CD4-positive, alpha-beta T cell (primary cell): Measurements from ENCODE around the gene DDX1. TPM values are rescaled to one million over a fixed set of nuclear protein-coding genes. Genes with fewer than 3 reads are reported as not detected.

Experiments used
- ATAC-seq: fragments of 200-7000 bp; cut with Tn5 transposase; one replicate; pipeline ENCODE4 v1.10.0; 2022; ENCODE audit warnings: mild to moderate bottlenecking; ENCODE audit not compliant: poor library complexity
- CTCF ChIA-PET: fragments of 350-600 bp; sonication (Branson Sonifier 250); formaldehyde crosslinking; loops from one replicate; lab custom pipeline; 2021; ENCODE audit warnings: antibody characterized with exemption, inconsistent platforms; lab: Charles Lee
- POLR2A ChIA-PET: fragments of 350-600 bp; sonication (Branson Sonifier 250); formaldehyde crosslinking; loops from one replicate; lab custom pipeline; 2021; ENCODE audit warnings: antibody characterized with exemption, inconsistent platforms; lab: Charles Lee
- DNase-seq, 14 experiments: peaks; one replicate each; pipeline ENCODE4 v3.0.0-alpha.2; 2013 to 2020; ENCODE audit warnings: mixed read lengths in 2 of 14
- H3K27ac ChIP-seq, 2 donors: one replicate each; pipeline versions ENCODE4 v1.5.1 to v1.7.0; 2013; ENCODE audit warnings: low read length in 2 of 2, low read depth in 1 of 2, mild to moderate bottlenecking in 1 of 2
- H3K27me3 ChIP-seq, 2 experiments: 1 replicate in 1 of 2; 2 replicates in 1 of 2; pipeline versions ENCODE4 v1.6.1 to v1.7.0; 2013; ENCODE audit warnings: low read length in 2 of 2, control low read depth in 1 of 2, mild to moderate bottlenecking in 1 of 2, moderate library complexity in 1 of 2; ENCODE audit not compliant: insufficient read depth in 2 of 2, control insufficient read depth in 1 of 2
- H3K36me3 ChIP-seq: one replicate; pipeline ENCODE4 v1.6.1; 2013; ENCODE audit warnings: low read length, control low read depth; ENCODE audit not compliant: insufficient read depth
- H3K4me1 ChIP-seq: one replicate; pipeline ENCODE4 v1.6.1; 2013; ENCODE audit warnings: low read length, control low read depth; ENCODE audit not compliant: insufficient read depth
- H3K4me3 ChIP-seq: one replicate; pipeline ENCODE4 v1.5.1; 2013; ENCODE audit warnings: mild to moderate bottlenecking, low read length, moderate library complexity
- H3K9me3 ChIP-seq, 2 experiments: 1 replicate in 1 of 2; 2 replicates in 1 of 2; pipeline versions ENCODE4 v1.6.1 to v1.7.0; 2013; ENCODE audit warnings: low read length in 2 of 2, mild to moderate bottlenecking in 2 of 2, control low read depth in 1 of 2, moderate library complexity in 1 of 2; ENCODE audit not compliant: control insufficient read depth in 1 of 2, insufficient read depth in 1 of 2
- H3K27ac Mint-ChIP-seq: one replicate; pipeline ENCODE4 v1.8.0; 2020; ENCODE audit warnings: mixed read lengths
- H3K27me3 Mint-ChIP-seq: one replicate; pipeline ENCODE4 v1.8.0; 2021; ENCODE audit warnings: mixed read lengths
- H3K36me3 Mint-ChIP-seq: one replicate; pipeline ENCODE4 v1.8.0; 2021; ENCODE audit warnings: low read depth, mixed read lengths
- H3K4me1 Mint-ChIP-seq: one replicate; pipeline ENCODE4 v1.8.0; 2021; ENCODE audit warnings: low read depth, mixed read lengths
- H3K4me3 Mint-ChIP-seq: one replicate; pipeline ENCODE4 v1.8.0; 2020; ENCODE audit warnings: mild to moderate bottlenecking, mixed read lengths
- H3K9me3 Mint-ChIP-seq: one replicate; pipeline ENCODE4 v1.8.0; 2020; ENCODE audit warnings: mixed read lengths
- CTCF ChIP-seq: fragments of 200-600 bp; IDR thresholded peaks from one replicate; pipeline ENCODE4 v1.8.0; 2022; ENCODE audit warnings: antibody characterized with exemption, mild to moderate bottlenecking
- intact Hi-C, 2 experiments: fragments of 100-400 bp; cut with DNase I in 1 of 2; cut with micrococcal nuclease in 1 of 2; formaldehyde crosslinking; loops; one replicate each; pipeline versions ENCODE4 v1.15.1 to v1.9.0; 2023 to 2025; cut with DNase I, micrococcal nuclease
- total RNA-seq, 174 experiments: library from RNA in 2 of 174; stranded (reverse) in 2 of 174; gene quantifications; one replicate each; pipeline ENCODE4 v1.2.3 and lab custom pipeline; 2021 to 2026

Gene DDX1
- total RNA-seq, 2 experiments from 2014 or later, result 48.8 to 50.1 TPM

DNA sequence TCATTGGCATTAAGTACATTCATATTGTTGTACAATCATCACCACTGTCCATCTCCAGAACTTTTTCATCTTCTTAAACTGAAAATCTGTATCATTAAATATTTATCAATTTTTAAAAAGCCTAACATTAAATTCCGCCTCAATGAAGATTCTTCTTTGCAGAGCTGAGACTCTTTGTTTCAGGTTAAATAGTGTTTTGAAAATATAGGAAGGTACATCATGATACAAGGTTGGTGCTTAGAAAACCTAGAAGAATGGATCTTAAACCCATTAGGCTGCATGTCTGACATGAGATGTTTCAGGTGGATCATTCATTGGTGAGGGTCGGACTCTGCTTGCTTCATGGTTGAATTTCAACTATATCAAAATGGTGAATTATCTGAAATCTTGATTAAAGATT, 30.5 kb downstream of the DDX1 start:
- no peak for TF ChIP-seq CTCF
- ChIA-PET POLR2A (no interaction called here), CTCF (interaction anchor here (1.0 kb wide), 1 partner anchor 28 kb away, joined by 3 read pairs; no protein-coding TSS in a partner anchor)
- H3K36me3 ChIP-seq, result peaks cover 85% of the 10 kb centered on the region
- H3K9me3 ChIP-seq, result no peaks in the 10 kb centered on the region
- no peak overlapping the region for H3K4me3 ChIP-seq
- Mint-ChIP-seq H3K4me3 (no peak overlapping the region), H3K27ac (no peak overlapping the region), H3K4me1 (no peaks in the 10 kb centered on the region), H3K36me3 (peaks cover 81% of the 10 kb centered on the region), H3K27me3 (no peaks in the 10 kb centered on the region), H3K9me3 (no peaks in the 10 kb centered on the region)
- ATAC-seq (no peak), DNase-seq (no peak)
- H3K27me3 ChIP-seq, result no peaks in the 10 kb centered on the region
- intact Hi-C loops, result no loop called here
- H3K4me1 ChIP-seq, result no peaks in the 10 kb centered on the region
- H3K27ac ChIP-seq, result no peak overlapping the region

- no peak overlapping the region for H3K27ac Mint-ChIP-seq
These were observed 31.2 kb downstream of the DDX1 start for GRCh38 chr2:15622614-15623480.

GRCh38 chr2:15623481-15623796, 31.8 kb downstream of the DDX1 start:
- DNase-seq (no peak), ATAC-seq (no peak)
- Histone ChIP-seq H3K9me3 (no peaks in the 10 kb centered on the region), H3K4me3 (no peak overlapping the region), H3K27ac (no peak overlapping the region), H3K4me1 (no peaks in the 10 kb centered on the region), H3K36me3 (peaks cover 87% of the 10 kb centered on the region), H3K27me3 (no peaks in the 10 kb centered on the region)
- ChIA-PET CTCF (no interaction called here), POLR2A (interaction anchor here (0.6 kb wide), 1 partner anchor 677 kb away, joined by 4 read pairs; no protein-coding TSS in a partner anchor)
- H3K4me3 Mint-ChIP-seq, result no peak overlapping the region
- intact Hi-C loops, result no loop called here
- H3K4me1 Mint-ChIP-seq, result no peaks in the 10 kb centered on the region
- H3K27ac Mint-ChIP-seq, result no peak overlapping the region
- H3K9me3 Mint-ChIP-seq, result no peaks in the 10 kb centered on the region
- H3K27me3 Mint-ChIP-seq, result no peaks in the 10 kb centered on the region
- H3K36me3 Mint-ChIP-seq, result peaks cover 89% of the 10 kb centered on the region
- TF ChIP-seq CTCF, result no peak

More at GRCh38 chr2:15622614-15623480, 31.2 kb downstream of the DDX1 start:
- Mint-ChIP-seq H3K27me3 (no peaks in the 10 kb centered on the region), H3K36me3 (peaks cover 83% of the 10 kb centered on the region), H3K9me3 (no peaks in the 10 kb centered on the region), H3K4me1 (no peaks in the 10 kb centered on the region), H3K4me3 (no peak overlapping the region)
- CTCF ChIA-PET, result interaction anchor here (1.0 kb wide), 1 partner anchor 29 kb away, joined by 3 read pairs; no protein-coding TSS in a partner anchor
- POLR2A ChIA-PET, result no interaction called here
- DNase-seq, result no peak
- TF ChIP-seq CTCF, result no peak
- intact Hi-C loops, result no loop called here
- Histone ChIP-seq H3K27ac (no peak overlapping the region), H3K4me1 (no peaks in the 10 kb centered on the region), H3K4me3 (no peak overlapping the region), H3K27me3 (no peaks in the 10 kb centered on the region), H3K36me3 (peaks cover 87% of the 10 kb centered on the region), H3K9me3 (no peaks in the 10 kb centered on the region)
- no peak for ATAC-seq
